ENCODE results near the gene KRT25.

- TF ChIP-seq CTCF (conservative IDR thresholded peaks at IDR 0.05; ENCODE audit: low read length) (no peak), EZH2phosphoT487 (IDR thresholded peaks at IDR 0.05; ENCODE audit: borderline replicate concordance) (no peak)
These were observed 55.3 kb downstream of the KRT25 start for GRCh38 chr17:40699853-40700252.

Measured in Loucy (cell line).